ENCODE measurements around the gene FRY. TPM values are rescaled to one million over a fixed set of nuclear protein-coding genes. Genes with fewer than 3 reads are reported as not detected.

FRY gene
- total and polyA plus RNA-seq, 9 of the 15 experiments (the other 6 are each of a cell fraction or from before 2014, with no cell fraction given): 0.03 to 0.31 (median 0.11) TPM; not detected in 3

- intact Hi-C loops (cut with micrococcal nuclease) (no loop called here), in situ Hi-C loops (cut with MboI) (no loop called here)
- no peak overlapping the region for H3K4me2 ChIP-seq (ENCODE audit: insufficient read depth, low read length)
- no peak overlapping the region for H2AFZ ChIP-seq (ENCODE audit: low read depth, low read length)
- H3K79me2 ChIP-seq (ENCODE audit: control insufficient read depth, insufficient read depth, low read length): no peaks in the 10 kb centered on the region
- H3K9me1 ChIP-seq (ENCODE audit: control insufficient read depth, insufficient read depth, low read length): no peaks in the 10 kb centered on the region
- ATAC-seq (no peak), FAIRE-seq (no peak), DNase-seq (ENCODE audit: extremely low read depth in 1 of 4, low spot score in 3 of 4) (no peak)
- TF ChIP-seq SP2 (IDR thresholded peaks at IDR 0.05; ENCODE audit: extremely low read depth, low read depth, low read length, poor library complexity, severe bottlenecking) (no peak), JUN (IDR thresholded peaks at IDR 0.05; ENCODE audit: borderline replicate concordance, low read depth, low read length) (no peak), JUN (CRISPR knock-in tag; IDR thresholded peaks at IDR 0.05; ENCODE audit: borderline replicate concordance) (no peak), STAG1 (CRISPR knock-in tag; IDR thresholded peaks at IDR 0.05; ENCODE audit: borderline replicate concordance) (no peak), ZHX1 (conservative IDR thresholded peaks at IDR 0.05; ENCODE audit: low read length) (no peak)
- H3K36me3 ChIP-seq (ENCODE audit: control insufficient read depth, insufficient read depth, low read length): no peaks in the 10 kb centered on the region
- ChIA-PET CTCF (ENCODE audit: low intra/inter-chr PET ratio) (no interaction called here), POLR2A (no interaction called here)
- no peaks in the 10 kb centered on the region for H3K4me1 ChIP-seq (replicated peaks in 1 of 2; ENCODE audit: control insufficient read depth in 2 of 2, insufficient read depth in 2 of 2, low read length in 2 of 2)
- 0% methylated on average over 1 of the region's 1 CpG for WGBS (ENCODE audit: insufficient coverage, low coverage, missing lambda C conversion rate)
- H3K9ac ChIP-seq (ENCODE audit: insufficient read depth in 1 of 2, low read depth in 2 of 2, low read length in 2 of 2): no peak overlapping the region
- no peak overlapping the region for H3K4me3 ChIP-seq
- H3K9me3 ChIP-seq (replicated peaks; ENCODE audit: control insufficient read depth, insufficient read depth, low read depth, low read length): no peaks in the 10 kb centered on the region
- H3K27ac ChIP-seq (ENCODE audit: extremely low read depth, low read depth, low read length): no peak overlapping the region
- BruUV-seq (replicated peaks): no TSS peak
- no peaks in the 10 kb centered on the region for H4K20me1 ChIP-seq (replicated peaks; ENCODE audit: control insufficient read depth, insufficient read depth, low read length)
- no peaks in the 10 kb centered on the region for H3K27me3 ChIP-seq (ENCODE audit: control insufficient read depth in 2 of 2, insufficient read depth in 2 of 2, low read length in 2 of 2)
These were observed 56.6 kb downstream of the FRY start for GRCh38 chr13:32087955-32088747.

All from K562 (cell line).